ENCODE data around the gene WDR38.

The WDR38 gene

DNA sequence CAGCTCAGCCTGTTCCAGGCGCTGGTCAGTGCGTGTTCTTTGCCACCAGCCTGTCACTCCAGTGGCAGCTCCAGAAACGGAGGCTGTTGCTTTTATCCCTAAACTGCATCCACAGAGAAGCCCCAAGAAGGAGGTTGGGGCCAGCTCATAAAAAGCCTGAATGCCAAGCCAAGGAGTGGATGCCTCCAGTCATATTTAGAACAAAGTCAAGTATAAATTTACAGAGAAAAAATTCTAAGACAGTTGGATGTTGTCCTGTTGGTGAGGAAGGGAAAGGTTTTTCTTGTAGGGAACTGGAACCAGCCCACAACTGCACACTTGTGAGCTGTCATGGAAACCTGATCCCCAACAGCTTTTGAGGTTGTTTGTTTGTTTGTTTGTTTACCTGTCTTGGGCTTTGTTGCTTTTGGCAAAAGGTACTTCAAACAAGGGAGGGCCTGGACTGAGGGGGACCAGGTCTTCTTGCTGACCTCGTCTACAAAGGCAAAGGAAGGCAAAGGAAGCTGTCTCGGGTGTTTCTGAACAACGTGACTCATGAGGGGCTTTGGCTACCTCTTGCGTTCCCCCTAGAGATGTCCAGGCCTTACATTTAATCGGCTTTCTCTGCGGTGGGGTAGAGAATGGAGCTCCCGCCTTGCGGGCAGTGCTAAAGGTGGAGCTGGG is 39.6 kb upstream of the WDR38 start:
- H3K36me3 ChIP-seq (ENCODE audit: insufficient read depth, low read length), result no peaks in the 10 kb centered on the region
- H3K9me3 ChIP-seq (ENCODE audit: insufficient read depth, low read depth, low read length), result no peaks in the 10 kb centered on the region
- H3K4me1 ChIP-seq (ENCODE audit: insufficient read depth, low read length, poor library complexity, severe bottlenecking), result no peaks in the 10 kb centered on the region
- H4K20me1 ChIP-seq (ENCODE audit: insufficient read depth, low read length, poor library complexity, severe bottlenecking), result no peaks in the 10 kb centered on the region
- no peak for TF ChIP-seq EZH2phosphoT487 (IDR thresholded peaks at IDR 0.05; ENCODE audit: borderline replicate concordance)
- TF ChIP-seq CTCF (conservative IDR thresholded peaks at IDR 0.05; ENCODE audit: low read length), result no peak
- H3F3A ChIP-seq (ENCODE audit: low read depth), result no peaks in the 10 kb centered on the region
- H2AFZ ChIP-seq (ENCODE audit: low read length), result no peak overlapping the region
- no peaks in the 10 kb centered on the region for H3K27me3 ChIP-seq (ENCODE audit: insufficient read depth, low read length, poor library complexity, severe bottlenecking)
- no peaks in the 10 kb centered on the region for H3K9me2 ChIP-seq (replicated peaks; ENCODE audit: low read depth, low read length)
- no peak overlapping the region for H3K9ac ChIP-seq (ENCODE audit: low read depth, low read length, poor library complexity, severe bottlenecking)
- H3K4me3 ChIP-seq (ENCODE audit: low read length, poor library complexity, severe bottlenecking), result no peak overlapping the region
- no peaks in the 10 kb centered on the region for H3K79me2 ChIP-seq (ENCODE audit: insufficient read depth, low read length)
- H3K4me2 ChIP-seq (ENCODE audit: low read depth, low read length, poor library complexity, severe bottlenecking), result no peak overlapping the region

DNA sequence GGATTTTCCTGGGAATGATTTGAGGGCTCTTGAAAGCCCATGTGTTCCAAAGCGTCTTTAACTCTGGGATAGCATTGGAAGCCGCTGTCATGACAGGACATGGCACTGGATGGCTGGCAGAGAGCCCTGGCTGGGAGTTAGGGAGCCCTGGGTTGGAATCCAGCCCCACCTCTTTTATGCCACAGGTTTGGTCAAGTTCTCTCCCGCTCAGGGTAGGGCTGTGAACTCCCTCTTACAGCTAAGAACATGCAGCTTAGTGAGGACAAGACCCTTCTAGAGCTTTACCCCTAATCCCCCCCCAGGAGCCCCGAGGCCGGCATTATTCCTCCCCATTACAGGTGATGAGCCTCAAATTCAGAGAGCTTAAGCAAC is 39.1 kb upstream of the WDR38 start:
- Histone ChIP-seq H2AFZ (ENCODE audit: low read length) (no peak overlapping the region), H3K4me1 (ENCODE audit: insufficient read depth, low read length, poor library complexity, severe bottlenecking) (no peaks in the 10 kb centered on the region)
- TF ChIP-seq CTCF (conservative IDR thresholded peaks at IDR 0.05; ENCODE audit: low read length) (no peak), EZH2phosphoT487 (IDR thresholded peaks at IDR 0.05; ENCODE audit: borderline replicate concordance) (no peak)

GRCh38 chr9:124815601-124816000 is 37.7 kb upstream of the WDR38 start:
- Histone ChIP-seq H3K9me3 (ENCODE audit: insufficient read depth, low read depth, low read length) (no peaks in the 10 kb centered on the region), H2AFZ (ENCODE audit: low read length) (no peak overlapping the region), H3K4me3 (ENCODE audit: low read length, poor library complexity, severe bottlenecking) (no peak overlapping the region), H3K4me2 (ENCODE audit: low read depth, low read length, poor library complexity, severe bottlenecking) (no peak overlapping the region), H3K79me2 (ENCODE audit: insufficient read depth, low read length) (no peaks in the 10 kb centered on the region), H4K20me1 (ENCODE audit: insufficient read depth, low read length, poor library complexity, severe bottlenecking) (no peaks in the 10 kb centered on the region), H3K9ac (ENCODE audit: low read depth, low read length, poor library complexity, severe bottlenecking) (no peak overlapping the region), H3F3A (ENCODE audit: low read depth) (no peaks in the 10 kb centered on the region), H3K9me2 (replicated peaks; ENCODE audit: low read depth, low read length) (no peaks in the 10 kb centered on the region), H3K4me1 (ENCODE audit: insufficient read depth, low read length, poor library complexity, severe bottlenecking) (no peaks in the 10 kb centered on the region), H3K27me3 (ENCODE audit: insufficient read depth, low read length, poor library complexity, severe bottlenecking) (no peaks in the 10 kb centered on the region), H3K36me3 (ENCODE audit: insufficient read depth, low read length) (no peaks in the 10 kb centered on the region)
- no peak for TF ChIP-seq CTCF (conservative IDR thresholded peaks at IDR 0.05; ENCODE audit: low read length)
- no peak for TF ChIP-seq EZH2phosphoT487 (IDR thresholded peaks at IDR 0.05; ENCODE audit: borderline replicate concordance)

More for the DNA sequence above, 39.1 kb upstream of the WDR38 start:
- Histone ChIP-seq H3K4me2 (ENCODE audit: low read depth, low read length, poor library complexity, severe bottlenecking) (no peak overlapping the region), H3F3A (ENCODE audit: low read depth) (no peaks in the 10 kb centered on the region), H3K9me3 (ENCODE audit: insufficient read depth, low read depth, low read length) (no peaks in the 10 kb centered on the region), H3K4me3 (ENCODE audit: low read length, poor library complexity, severe bottlenecking) (no peak overlapping the region), H3K36me3 (ENCODE audit: insufficient read depth, low read length) (no peaks in the 10 kb centered on the region), H4K20me1 (ENCODE audit: insufficient read depth, low read length, poor library complexity, severe bottlenecking) (no peaks in the 10 kb centered on the region), H3K27me3 (ENCODE audit: insufficient read depth, low read length, poor library complexity, severe bottlenecking) (no peaks in the 10 kb centered on the region), H3K79me2 (ENCODE audit: insufficient read depth, low read length) (no peaks in the 10 kb centered on the region), H3K9ac (ENCODE audit: low read depth, low read length, poor library complexity, severe bottlenecking) (no peak overlapping the region), H3K9me2 (replicated peaks; ENCODE audit: low read depth, low read length) (no peaks in the 10 kb centered on the region)

Data from Loucy (cell line).